ENCODE data around the gene TBC1D4.

- TF ChIP-seq REST (IDR thresholded peaks at IDR 0.05; ENCODE audit: insufficient read depth in 1 of 2, low read depth in 2 of 2, low read length in 2 of 2) (no peak), TAF1 (IDR thresholded peaks at IDR 0.05; ENCODE audit: borderline replicate concordance, insufficient read depth, low read length) (no peak), POLR2AphosphoS5 (IDR thresholded peaks at IDR 0.05; ENCODE audit: low read depth, low read length) (no peak)
Observed at GRCh38 chr13:75430436-75431209, 51.3 kb downstream of the TBC1D4 start.
